ENCODE measurements around the gene ECT2. TPM values are rescaled to one million over a fixed set of nuclear protein-coding genes. Genes with fewer than 3 reads are reported as not detected.

Gene ECT2
- polyA plus RNA-seq, 1 of the 3 experiments (the other 2 are of a cell fraction): 8.6 TPM

DNA sequence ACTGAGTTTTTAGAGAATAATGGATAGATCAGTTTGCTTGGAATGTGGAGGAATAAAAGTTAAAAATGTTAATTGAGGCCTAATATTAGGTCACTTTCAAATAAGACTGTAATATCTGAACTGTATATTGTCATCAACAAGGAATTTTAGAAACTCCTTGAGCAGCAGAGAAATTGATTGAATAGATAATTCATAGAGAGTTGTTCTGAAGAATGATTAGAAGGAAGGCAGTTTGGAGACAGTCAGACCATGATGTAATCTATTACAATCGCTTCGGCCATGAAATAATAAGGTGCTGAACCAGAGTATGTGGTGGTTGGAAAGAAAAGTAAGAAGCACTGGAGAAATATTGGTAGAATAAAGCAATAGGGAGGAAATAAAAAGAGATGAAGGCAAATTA, 15.7 kb downstream of the ECT2 start (continued):
- TF ChIP-seq NFIC (IDR thresholded peaks at IDR 0.05; ENCODE audit: borderline replicate concordance): no peak
- TF ChIP-seq RXRA (IDR thresholded peaks at IDR 0.05; ENCODE audit: borderline replicate concordance, low read depth): 0 out of 2 replicates have a peak, but pooled peaks have one; percentile 23
- no peak for TF ChIP-seq GATA2 (CRISPR knock-in tag; IDR thresholded peaks at IDR 0.05)
- TF ChIP-seq, protein P1, sequence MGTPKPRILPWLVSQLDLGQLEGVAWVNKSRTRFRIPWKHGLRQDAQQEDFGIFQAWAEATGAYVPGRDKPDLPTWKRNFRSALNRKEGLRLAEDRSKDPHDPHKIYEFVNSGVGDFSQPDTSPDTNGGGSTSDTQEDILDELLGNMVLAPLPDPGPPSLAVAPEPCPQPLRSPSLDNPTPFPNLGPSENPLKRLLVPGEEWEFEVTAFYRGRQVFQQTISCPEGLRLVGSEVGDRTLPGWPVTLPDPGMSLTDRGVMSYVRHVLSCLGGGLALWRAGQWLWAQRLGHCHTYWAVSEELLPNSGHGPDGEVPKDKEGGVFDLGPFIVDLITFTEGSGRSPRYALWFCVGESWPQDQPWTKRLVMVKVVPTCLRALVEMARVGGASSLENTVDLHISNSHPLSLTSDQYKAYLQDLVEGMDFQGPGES (IDR thresholded peaks at IDR 0.05; ENCODE audit: low read depth, low read length): no peak
- TF ChIP-seq, protein P2, sequence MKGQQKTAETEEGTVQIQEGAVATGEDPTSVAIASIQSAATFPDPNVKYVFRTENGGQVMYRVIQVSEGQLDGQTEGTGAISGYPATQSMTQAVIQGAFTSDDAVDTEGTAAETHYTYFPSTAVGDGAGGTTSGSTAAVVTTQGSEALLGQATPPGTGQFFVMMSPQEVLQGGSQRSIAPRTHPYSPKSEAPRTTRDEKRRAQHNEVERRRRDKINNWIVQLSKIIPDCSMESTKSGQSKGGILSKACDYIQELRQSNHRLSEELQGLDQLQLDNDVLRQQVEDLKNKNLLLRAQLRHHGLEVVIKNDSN (IDR thresholded peaks at IDR 0.05; ENCODE audit: borderline replicate concordance, low read depth): no peak

DNA sequence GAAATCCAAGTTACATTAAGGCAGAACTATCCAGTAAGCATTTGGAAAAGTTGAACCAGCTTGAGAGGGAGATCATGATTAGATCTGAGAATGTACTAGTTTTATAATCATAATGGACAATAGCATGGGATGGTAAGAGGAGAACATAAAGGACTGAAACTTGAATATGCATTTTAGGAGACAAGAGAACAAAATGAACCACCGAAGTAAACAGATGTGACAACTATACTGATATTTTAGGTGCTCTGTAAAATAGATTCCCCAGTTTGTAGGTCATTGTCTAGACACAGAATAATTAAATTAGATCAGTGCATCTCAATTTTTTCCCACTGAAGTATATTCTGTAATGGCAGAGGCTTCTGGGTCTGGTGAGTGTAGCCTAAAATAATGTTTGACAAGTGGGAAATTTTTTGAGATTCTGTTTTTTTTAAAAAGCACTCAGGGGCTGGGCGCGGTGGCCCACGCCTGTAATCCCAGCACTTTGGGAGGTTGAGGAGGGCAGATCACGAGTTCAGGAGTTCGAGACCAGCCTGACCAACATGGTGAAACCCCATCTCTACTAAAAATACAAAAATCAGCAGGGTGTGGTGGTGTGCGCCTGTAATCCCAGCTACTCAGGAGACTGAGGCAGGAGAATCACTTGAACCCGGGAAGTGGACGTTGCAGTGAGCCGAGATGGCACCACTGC, 16.3 kb downstream of the ECT2 start:
- Histone ChIP-seq H3K36me3 (replicated peaks in 1 of 2; ENCODE audit: control insufficient read depth in 1 of 2, insufficient read depth in 2 of 2, low read length in 1 of 2) (peaks cover 71 to 77% of the 10 kb centered on the region in 2 experiments), H3K79me2 (ENCODE audit: insufficient read depth) (peaks cover 13% of the 10 kb centered on the region; the same call in 1 of the 2 replicates), H3F3A (replicated peaks; ENCODE audit: insufficient read depth) (peaks cover 15% of the 10 kb centered on the region), H3K4me3 (ENCODE audit: low read depth in 2 of 2, low read length in 1 of 2) (no peak overlapping the region), H3K4me1 (ENCODE audit: control insufficient read depth in 1 of 2, insufficient read depth in 2 of 2, low read depth in 1 of 2, low read length in 1 of 2) (peaks cover 0 to 10% of the 10 kb centered on the region in 2 experiments; a peak in 3 of 4 replicates), H4K20me1 (ENCODE audit: insufficient read depth) (no peaks in the 10 kb centered on the region), H3K9me2 (no peaks in the 10 kb centered on the region), H3K27ac (ENCODE audit: low read depth in 2 of 2, low read length in 1 of 2) (peak overlapping the region; percentile 85 to 90; a peak in 3 of 4 replicates), H3K4me2 (peak overlapping the region; percentile 44; the same call in 1 of the 2 replicates), H3K9ac (peak overlapping the region; percentile 6; the same call in 1 of the 2 replicates), H3K27me3 (ENCODE audit: insufficient read depth) (no peaks in the 10 kb centered on the region), H3K9me3 (no peaks in the 10 kb centered on the region), H2AFZ (ENCODE audit: low read depth) (no peak overlapping the region)
- ChIA-PET POLR2A (no interaction called here), CTCF (no interaction called here)
- 88% methylated on average over 10 of the region's 10 CpGs for WGBS (ENCODE audit: low lambda C conversion rate)
- TF ChIP-seq TEAD4 (IDR thresholded peaks at IDR 0.05; ENCODE audit: borderline replicate concordance, insufficient read depth) (peak; percentile 55; the same call in 1 of the 2 replicates), FOXJ3 (CRISPR knock-in tag; IDR thresholded peaks at IDR 0.05) (no peak), FOXM1 (IDR thresholded peaks at IDR 0.05; ENCODE audit: low read depth) (peak; percentile 67), JUND (IDR thresholded peaks at IDR 0.05) (peak; percentile 20; the same call in 1 of the 2 replicates), GABPA (IDR thresholded peaks at IDR 0.05; ENCODE audit: low read depth) (no peak), POLR2AphosphoS5 (IDR thresholded peaks at IDR 0.05; ENCODE audit: low read depth, low read length) (peak; percentile 52; the same call in 1 of the 2 replicates), RXRA (IDR thresholded peaks at IDR 0.05; ENCODE audit: borderline replicate concordance, low read depth) (no peak), RAD21 (IDR thresholded peaks at IDR 0.05; ENCODE audit: low read length) (no peak), RFX5 (IDR thresholded peaks at IDR 0.05; ENCODE audit: low read length) (no peak), NRF1 (IDR thresholded peaks at IDR 0.05; ENCODE audit: low read depth, low read length) (no peak), EZH2phosphoT487 (IDR thresholded peaks at IDR 0.05; ENCODE audit: borderline replicate concordance, low read depth) (no peak), EP300 (IDR thresholded peaks at IDR 0.05; ENCODE audit: borderline replicate concordance in 1 of 2, low read depth in 1 of 2, low read length in 1 of 2) (peak; percentile 12 to 46; a peak in 2 of 4 replicates), FOSL2 (IDR thresholded peaks at IDR 0.05; ENCODE audit: borderline replicate concordance, low read depth) (no peak), SIN3A (IDR thresholded peaks at IDR 0.05; ENCODE audit: borderline replicate concordance, low read depth, low read length) (no peak), NFIC (IDR thresholded peaks at IDR 0.05; ENCODE audit: borderline replicate concordance) (no peak), TCF12 (IDR thresholded peaks at IDR 0.05) (peak; percentile 78), CHD2 (IDR thresholded peaks at IDR 0.05; ENCODE audit: low read length, partially characterized antibody) (no peak)
- TF ChIP-seq, protein P3, sequence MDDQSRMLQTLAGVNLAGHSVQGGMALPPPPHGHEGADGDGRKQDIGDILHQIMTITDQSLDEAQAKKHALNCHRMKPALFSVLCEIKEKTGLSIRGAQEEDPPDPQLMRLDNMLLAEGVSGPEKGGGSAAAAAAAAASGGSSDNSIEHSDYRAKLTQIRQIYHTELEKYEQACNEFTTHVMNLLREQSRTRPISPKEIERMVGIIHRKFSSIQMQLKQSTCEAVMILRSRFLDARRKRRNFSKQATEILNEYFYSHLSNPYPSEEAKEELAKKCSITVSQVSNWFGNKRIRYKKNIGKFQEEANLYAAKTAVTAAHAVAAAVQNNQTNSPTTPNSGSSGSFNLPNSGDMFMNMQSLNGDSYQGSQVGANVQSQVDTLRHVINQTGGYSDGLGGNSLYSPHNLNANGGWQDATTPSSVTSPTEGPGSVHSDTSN (IDR thresholded peaks at IDR 0.05): peak; percentile 66
- TF ChIP-seq, protein P2 (IDR thresholded peaks at IDR 0.05; ENCODE audit: borderline replicate concordance, low read depth): no peak
- TF ChIP-seq, protein P4, sequence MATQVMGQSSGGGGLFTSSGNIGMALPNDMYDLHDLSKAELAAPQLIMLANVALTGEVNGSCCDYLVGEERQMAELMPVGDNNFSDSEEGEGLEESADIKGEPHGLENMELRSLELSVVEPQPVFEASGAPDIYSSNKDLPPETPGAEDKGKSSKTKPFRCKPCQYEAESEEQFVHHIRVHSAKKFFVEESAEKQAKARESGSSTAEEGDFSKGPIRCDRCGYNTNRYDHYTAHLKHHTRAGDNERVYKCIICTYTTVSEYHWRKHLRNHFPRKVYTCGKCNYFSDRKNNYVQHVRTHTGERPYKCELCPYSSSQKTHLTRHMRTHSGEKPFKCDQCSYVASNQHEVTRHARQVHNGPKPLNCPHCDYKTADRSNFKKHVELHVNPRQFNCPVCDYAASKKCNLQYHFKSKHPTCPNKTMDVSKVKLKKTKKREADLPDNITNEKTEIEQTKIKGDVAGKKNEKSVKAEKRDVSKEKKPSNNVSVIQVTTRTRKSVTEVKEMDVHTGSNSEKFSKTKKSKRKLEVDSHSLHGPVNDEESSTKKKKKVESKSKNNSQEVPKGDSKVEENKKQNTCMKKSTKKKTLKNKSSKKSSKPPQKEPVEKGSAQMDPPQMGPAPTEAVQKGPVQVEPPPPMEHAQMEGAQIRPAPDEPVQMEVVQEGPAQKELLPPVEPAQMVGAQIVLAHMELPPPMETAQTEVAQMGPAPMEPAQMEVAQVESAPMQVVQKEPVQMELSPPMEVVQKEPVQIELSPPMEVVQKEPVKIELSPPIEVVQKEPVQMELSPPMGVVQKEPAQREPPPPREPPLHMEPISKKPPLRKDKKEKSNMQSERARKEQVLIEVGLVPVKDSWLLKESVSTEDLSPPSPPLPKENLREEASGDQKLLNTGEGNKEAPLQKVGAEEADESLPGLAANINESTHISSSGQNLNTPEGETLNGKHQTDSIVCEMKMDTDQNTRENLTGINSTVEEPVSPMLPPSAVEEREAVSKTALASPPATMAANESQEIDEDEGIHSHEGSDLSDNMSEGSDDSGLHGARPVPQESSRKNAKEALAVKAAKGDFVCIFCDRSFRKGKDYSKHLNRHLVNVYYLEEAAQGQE (IDR thresholded peaks at IDR 0.05; ENCODE audit: low read depth, low read length): no peak
- no peak for DNase-seq
